Esophagus squamous epithelium (tissue), 5 donors: Measurements from ENCODE around the gene RHEX. TPM values are rescaled to one million over a fixed set of nuclear protein-coding genes. Genes with fewer than 3 reads are reported as not detected.

Source experiments
- DNase-seq: peaks from one replicate; lab custom pipeline; 2025; lab: John Stamatoyannopoulos, UW
- H3K27ac ChIP-seq, 4 donors: fragments of 200-600 bp; sonication (generic); one replicate each; pipeline ENCODE4 v1.5.1; 2016 to 2019; ENCODE audit warnings: mild to moderate bottlenecking in 1 of 4
- H3K27me3 ChIP-seq, 4 donors: fragments of 200-600 bp; sonication (generic); 1 replicate in 3 of 4; 2 replicates in 1 of 4; pipeline versions ENCODE4 v1.5.1 to v1.6.0; 2017 to 2021; ENCODE audit warnings: antibody characterized with exemption in 1 of 4
- H3K36me3 ChIP-seq, 3 donors: fragments of 200-600 bp; sonication (generic); one replicate each; pipeline ENCODE4 v1.5.1; 2016 to 2019
- H3K4me1 ChIP-seq, 3 donors: fragments of 200-600 bp; sonication (generic); one replicate each; pipeline ENCODE4 v1.5.1; 2017 to 2019
- H3K4me3 ChIP-seq, 4 donors: fragments of 200-600 bp; sonication (generic); 1 replicate in 3 of 4; 2 replicates in 1 of 4; pipeline ENCODE4 v1.5.1; 2016 to 2019; ENCODE audit warnings: mild to moderate bottlenecking in 2 of 4, moderate library complexity in 1 of 4
- H3K9me3 ChIP-seq, 3 donors: fragments of 200-600 bp; sonication (generic); one replicate each; pipeline ENCODE4 v1.5.1; 2016 to 2019
- POLR2A ChIP-seq, 4 donors: fragments of 450-650 bp; IDR thresholded peaks; one replicate each; pipeline ENCODE4 v1.6.1; 2017; ENCODE audit warnings: antibody characterized with exemption in 4 of 4, mild to moderate bottlenecking in 4 of 4, moderate library complexity in 3 of 4
- WGBS, 2 donors: methylation state at CpG; one replicate each; pipeline ENCODE4 v1.1.5; 2018; 5-methylcytosine and 5-hydroxymethylcytosine counted together
- intact Hi-C: fragments of 100-400 bp; cut with DNase I; formaldehyde crosslinking; loops from one replicate; pipeline ENCODE4 v1.15.0; 2022
- total RNA-seq, 4 donors: library from RNA; depleted of rRNA; stranded (reverse); fragments of >200 nt; gene quantifications; one replicate each; pipeline ENCODE4 v1.1.0, GENCODE V29; 2016
- TF ChIP-seq, protein P1 (sequence below), 6 experiments: fragments of 450-650 bp in 4 of 6; fragments of 200-600 bp in 2 of 6; sonication (generic) in 2 of 6; IDR thresholded peaks; one replicate each; pipeline ENCODE4 v1.5.1; 2016 to 2019; ENCODE audit warnings: antibody characterized with exemption in 6 of 6, mild to moderate bottlenecking in 4 of 6, moderate library complexity in 4 of 6
- donor health status: DM: yes; HTN: yes; CAD: no.

Gene RHEX
- total RNA-seq, 4 donors from 2014 or later: 0.72 to 21.9 (median 4.5) TPM; not detected in 1

DNA sequence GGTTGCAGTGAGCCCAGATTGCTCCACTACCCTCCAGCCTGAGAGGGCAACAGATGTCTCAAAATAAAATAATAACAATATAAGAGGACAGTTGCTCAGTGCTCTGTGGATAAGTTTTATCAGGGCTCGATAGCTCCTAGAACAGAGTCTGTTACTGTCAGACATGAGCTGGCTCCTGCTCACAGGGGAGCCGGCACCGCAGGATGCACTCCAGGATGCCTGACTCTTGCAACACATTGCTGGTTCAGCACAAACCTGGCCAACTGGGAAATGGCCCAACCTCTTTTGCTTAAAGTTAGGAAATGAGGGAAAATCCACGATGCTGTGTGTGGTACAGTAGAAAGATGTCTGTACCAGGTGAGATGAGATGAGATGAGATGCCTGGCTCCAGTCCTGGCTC is 23.5 kb upstream of the RHEX start:
- 34 to 39% methylated on average over 4 of the region's 4 CpGs for WGBS, 2 donors
- no peak for DNase-seq
- intact Hi-C loops: loop anchor here (10.0 kb wide), 1 partner anchor 75 kb away; no protein-coding TSS in a partner anchor
- TF ChIP-seq, protein P1, sequence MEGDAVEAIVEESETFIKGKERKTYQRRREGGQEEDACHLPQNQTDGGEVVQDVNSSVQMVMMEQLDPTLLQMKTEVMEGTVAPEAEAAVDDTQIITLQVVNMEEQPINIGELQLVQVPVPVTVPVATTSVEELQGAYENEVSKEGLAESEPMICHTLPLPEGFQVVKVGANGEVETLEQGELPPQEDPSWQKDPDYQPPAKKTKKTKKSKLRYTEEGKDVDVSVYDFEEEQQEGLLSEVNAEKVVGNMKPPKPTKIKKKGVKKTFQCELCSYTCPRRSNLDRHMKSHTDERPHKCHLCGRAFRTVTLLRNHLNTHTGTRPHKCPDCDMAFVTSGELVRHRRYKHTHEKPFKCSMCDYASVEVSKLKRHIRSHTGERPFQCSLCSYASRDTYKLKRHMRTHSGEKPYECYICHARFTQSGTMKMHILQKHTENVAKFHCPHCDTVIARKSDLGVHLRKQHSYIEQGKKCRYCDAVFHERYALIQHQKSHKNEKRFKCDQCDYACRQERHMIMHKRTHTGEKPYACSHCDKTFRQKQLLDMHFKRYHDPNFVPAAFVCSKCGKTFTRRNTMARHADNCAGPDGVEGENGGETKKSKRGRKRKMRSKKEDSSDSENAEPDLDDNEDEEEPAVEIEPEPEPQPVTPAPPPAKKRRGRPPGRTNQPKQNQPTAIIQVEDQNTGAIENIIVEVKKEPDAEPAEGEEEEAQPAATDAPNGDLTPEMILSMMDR (IDR thresholded peaks at IDR 0.05): no peak
- TF ChIP-seq POLR2A (IDR thresholded peaks at IDR 0.05): no peak
- peaks cover 0 to 53% (median 9%) of the 10 kb centered on the region in 3 donors for H3K4me1 ChIP-seq
- H3K4me3 ChIP-seq: no peak overlapping the region
- no peaks in the 10 kb centered on the region for H3K9me3 ChIP-seq
- no peaks in the 10 kb centered on the region for H3K27me3 ChIP-seq
- no peak overlapping the region for H3K27ac ChIP-seq
- H3K36me3 ChIP-seq: no peaks in the 10 kb centered on the region

DNA sequence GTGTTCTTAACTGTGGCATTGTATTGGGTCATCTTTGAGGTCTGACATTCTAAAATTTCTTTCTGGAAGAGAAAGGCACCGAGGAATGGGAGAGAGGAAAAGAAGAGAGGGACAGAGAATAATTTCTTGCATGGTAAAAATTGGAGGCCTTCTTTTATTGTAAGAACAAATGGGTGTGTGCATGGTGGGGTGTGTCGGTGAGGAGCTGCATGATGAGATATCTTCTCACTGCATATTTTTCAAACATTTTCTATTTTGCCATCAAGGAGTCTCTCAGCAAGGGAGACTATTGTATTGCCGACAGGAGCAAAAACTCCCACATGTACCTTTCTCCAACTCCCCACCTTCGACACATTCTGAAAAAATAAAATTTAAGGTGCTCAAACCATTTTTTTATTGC is 22.8 kb upstream of the RHEX start:
- H3K9me3 ChIP-seq: no peaks in the 10 kb centered on the region
- H3K36me3 ChIP-seq: no peaks in the 10 kb centered on the region
- no peak for DNase-seq
- H3K27ac ChIP-seq: no peak overlapping the region
- TF ChIP-seq POLR2A (IDR thresholded peaks at IDR 0.05): no peak
- TF ChIP-seq, protein P1 (IDR thresholded peaks at IDR 0.05): no peak
- intact Hi-C loops: no loop called here
- H3K4me1 ChIP-seq: peaks cover 0 to 53% (median 9%) of the 10 kb centered on the region in 3 donors
- WGBS, 2 donors: 67 to 74% methylated on average over 4 of the region's 4 CpGs
- no peaks in the 10 kb centered on the region for H3K27me3 ChIP-seq
- no peak overlapping the region for H3K4me3 ChIP-seq

DNA sequence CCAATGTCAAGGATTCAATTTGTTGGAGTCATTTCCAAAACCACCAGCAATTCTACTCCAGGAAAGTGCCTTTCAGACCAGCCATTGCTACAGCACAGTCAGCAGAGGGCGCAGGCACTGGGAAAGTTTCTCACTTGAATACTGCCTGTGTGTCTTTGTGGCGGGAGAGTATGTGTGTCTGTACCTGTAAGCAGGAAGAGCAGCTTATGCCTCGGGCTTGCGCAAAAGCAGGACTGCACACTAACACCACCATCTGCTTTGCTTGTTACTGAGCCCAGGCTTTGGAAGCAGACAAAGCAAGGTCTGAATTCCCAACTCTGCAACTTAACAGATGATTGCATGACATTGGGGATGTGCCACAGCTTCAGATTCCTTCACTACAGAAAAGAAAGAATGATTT is 22.3 kb upstream of the RHEX start:
- no peaks in the 10 kb centered on the region for H3K36me3 ChIP-seq
- no peak overlapping the region for H3K4me3 ChIP-seq
- no peaks in the 10 kb centered on the region for H3K27me3 ChIP-seq
- peaks cover 0 to 52% (median 9%) of the 10 kb centered on the region in 3 donors for H3K4me1 ChIP-seq
- H3K27ac ChIP-seq: no peak overlapping the region
- peak; percentile 16 for DNase-seq
- intact Hi-C loops: no loop called here
- WGBS, 2 donors: 0% methylated on average over 2 to 4 of the region's 4 CpGs
- no peaks in the 10 kb centered on the region for H3K9me3 ChIP-seq
- TF ChIP-seq, protein P1 (IDR thresholded peaks at IDR 0.05): peak; percentile 64 to 85 (median 76)
- TF ChIP-seq POLR2A (IDR thresholded peaks at IDR 0.05): no peak

DNA sequence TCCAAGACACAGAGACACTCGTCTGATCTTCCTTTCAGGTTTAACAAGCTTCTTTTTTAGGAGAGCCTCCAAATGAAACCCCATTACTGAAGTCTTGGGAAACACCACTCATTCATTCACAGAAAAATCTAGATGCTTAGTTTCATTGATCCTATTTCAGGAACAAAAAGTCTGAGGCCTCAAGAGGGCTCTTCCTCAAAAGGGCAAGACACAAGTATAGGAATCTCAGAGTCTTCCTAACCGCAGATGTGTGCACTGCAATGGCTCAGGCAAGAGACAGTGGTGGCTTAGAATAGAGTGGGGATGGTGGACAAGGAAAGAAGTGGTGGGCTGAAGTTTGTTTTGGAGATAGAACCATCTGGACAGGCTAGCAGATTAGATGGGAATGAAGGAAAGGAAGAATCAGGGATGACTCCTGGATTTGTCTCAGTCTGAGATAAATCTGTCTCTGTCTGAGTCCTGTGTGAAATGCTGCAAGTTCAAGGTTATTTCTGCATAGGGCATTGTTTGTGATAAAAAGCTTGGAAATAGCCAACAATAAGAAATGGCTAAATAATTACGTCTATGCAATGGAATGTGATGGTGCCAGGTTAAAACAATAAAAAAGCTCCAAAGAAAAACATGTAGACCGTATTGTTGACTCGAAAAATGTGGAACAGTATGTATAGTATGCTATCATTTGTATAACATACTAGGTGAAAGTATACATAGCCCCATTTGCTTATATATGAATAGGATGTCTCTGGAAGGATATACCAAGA is 20.4 kb upstream of the RHEX start:
- no peak overlapping the region for H3K27ac ChIP-seq
- TF ChIP-seq, protein P1 (IDR thresholded peaks at IDR 0.05): no peak
- no peak for TF ChIP-seq POLR2A (IDR thresholded peaks at IDR 0.05)
- no peaks in the 10 kb centered on the region for H3K27me3 ChIP-seq
- no peaks in the 10 kb centered on the region for H3K9me3 ChIP-seq
- peaks cover 0 to 59% (median 6%) of the 10 kb centered on the region in 3 donors for H3K4me1 ChIP-seq
- H3K4me3 ChIP-seq: no peak overlapping the region
- intact Hi-C loops: no loop called here
- no peaks in the 10 kb centered on the region for H3K36me3 ChIP-seq
- no peak for DNase-seq
- 78 to 83% methylated on average over 5 of the region's 5 CpGs for WGBS, 2 donors

DNA sequence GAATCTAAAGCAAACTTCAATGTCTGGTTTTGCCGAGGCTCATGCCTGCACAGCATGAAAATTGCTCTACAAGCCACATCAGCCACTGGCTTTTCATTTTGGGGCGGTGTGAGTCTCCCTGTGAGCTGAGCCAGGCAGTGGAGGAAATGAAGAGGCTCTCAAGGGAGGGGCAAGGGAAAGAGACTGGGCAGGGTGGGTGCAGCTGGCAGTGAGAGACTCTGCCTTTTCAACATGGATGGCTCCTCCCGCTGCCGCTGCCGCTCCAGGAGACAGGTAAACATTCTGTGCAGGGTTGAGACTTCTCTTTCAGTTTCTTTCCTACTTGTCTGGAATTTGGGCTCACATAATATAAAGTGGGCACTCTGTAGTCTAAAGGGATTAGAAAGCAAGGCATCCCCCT is 17.9 kb upstream of the RHEX start:
- peak overlapping the region in 2 of 4 donors; percentile 23 to 28 for H3K27ac ChIP-seq
- peak in 1 of 4 donors; percentile 13 for TF ChIP-seq POLR2A (IDR thresholded peaks at IDR 0.05)
- TF ChIP-seq, protein P1 (IDR thresholded peaks at IDR 0.05): no peak
- no peaks in the 10 kb centered on the region for H3K36me3 ChIP-seq

More for the DNA sequence above, 17.9 kb upstream of the RHEX start:
- H3K27me3 ChIP-seq: peaks cover 0 to 13% (median 0%) of the 10 kb centered on the region in 4 donors
- peak overlapping the region in 2 of 4 donors; percentile 2 to 22 for H3K4me3 ChIP-seq
- DNase-seq: no peak
- intact Hi-C loops: no loop called here
- WGBS, 2 donors: 10 to 22% methylated on average over 2 to 5 of the region's 5 CpGs
- H3K4me1 ChIP-seq: peaks cover 0 to 52% (median 5%) of the 10 kb centered on the region in 3 donors
- no peaks in the 10 kb centered on the region for H3K9me3 ChIP-seq
